ENCODE data around the gene SLC23A1.

Gene SLC23A1

GRCh38 chr5:139340051-139340450, 43.0 kb downstream of the SLC23A1 start:
- CTCF ChIA-PET: interaction anchor here (1.0 to 1.4 kb wide), 2 partner anchors 8 to 11 kb away, joined by 3 to 5 read pairs; no protein-coding TSS in a partner anchor
- Histone ChIP-seq H3K4me3 (ENCODE audit: low read depth, low read length) (no peak overlapping the region), H3K4me1 (ENCODE audit: control insufficient read depth, insufficient read depth, low read length) (peaks cover 11% of the 10 kb centered on the region), H3K36me3 (ENCODE audit: control insufficient read depth in 2 of 2, insufficient read depth in 1 of 2, low read length in 2 of 2) (peaks cover 7 to 11% of the 10 kb centered on the region in 2 experiments), H3K9me3 (ENCODE audit: control insufficient read depth, insufficient read depth, low read depth, low read length) (no peaks in the 10 kb centered on the region), H3K27ac (ENCODE audit: extremely low read depth, low read depth, low read length) (no peak overlapping the region)
- TF ChIP-seq ZNF449 (tag by site-specific recombination; IDR thresholded peaks at IDR 0.05): no peak
- no peak for TF ChIP-seq IKZF3 (tag by site-specific recombination; IDR thresholded peaks at IDR 0.05)
- TF ChIP-seq ZNF707 (tag by site-specific recombination; IDR thresholded peaks at IDR 0.05): no peak
- no peak for TF ChIP-seq ZNF664 (tag by site-specific recombination; IDR thresholded peaks at IDR 0.05)
- no peak for TF ChIP-seq ZSCAN18 (tag by site-specific recombination; IDR thresholded peaks at IDR 0.05)
- peak; percentile 72 for TF ChIP-seq PRDM10 (tag by site-specific recombination; IDR thresholded peaks at IDR 0.05)
- TF ChIP-seq ZNF302 (tag by site-specific recombination; IDR thresholded peaks at IDR 0.05; ENCODE audit: low read depth): no peak
- no peak for TF ChIP-seq YY1 (tag by site-specific recombination; IDR thresholded peaks at IDR 0.05)
- TF ChIP-seq ZNF398 (tag by site-specific recombination; IDR thresholded peaks at IDR 0.05): no peak
- peak; percentile 61 for TF ChIP-seq ZBTB17 (tag by site-specific recombination; IDR thresholded peaks at IDR 0.05)
- TF ChIP-seq ZNF112 (tag by site-specific recombination; IDR thresholded peaks at IDR 0.05): no peak
- no peak for TF ChIP-seq ZNF24 (tag by site-specific recombination; IDR thresholded peaks at IDR 0.05)
- no peak for TF ChIP-seq HOXC10 (CRISPR knock-in tag; IDR thresholded peaks at IDR 0.05)
- TF ChIP-seq GLI2 (tag by site-specific recombination; IDR thresholded peaks at IDR 0.05; ENCODE audit: borderline replicate concordance, low read depth): no peak
- TF ChIP-seq BCL11A (tag by site-specific recombination; IDR thresholded peaks at IDR 0.05; ENCODE audit: low read depth): no peak
- no peak for TF ChIP-seq ZNF48 (tag by site-specific recombination; IDR thresholded peaks at IDR 0.05)
- no peak for TF ChIP-seq ZNF132 (tag by site-specific recombination; IDR thresholded peaks at IDR 0.05; ENCODE audit: borderline replicate concordance)
- TF ChIP-seq ZFP3 (tag by site-specific recombination; IDR thresholded peaks at IDR 0.05; ENCODE audit: low read depth): no peak
- no peak for TF ChIP-seq ZNF776 (tag by site-specific recombination; IDR thresholded peaks at IDR 0.05; ENCODE audit: borderline replicate concordance)
- peak; percentile 75 for TF ChIP-seq ZNF600 (tag by site-specific recombination; IDR thresholded peaks at IDR 0.05)
- POLR2A ChIA-PET: interaction anchor here (3.3 kb wide), 1 partner anchor 46 kb away, joined by 62 read pairs; the partner anchor contains the start of gene MATR3
